ENCODE data around the gene CHSY1.
A peak's percentile ranks its signal among the peaks of the same experiment; 100 is the strongest.

CHSY1 gene

GRCh38 chr15:101267320-101268104, 15.7 kb upstream of the CHSY1 start:
- no peak for DNase-seq

- no peak for DNase-seq
Measured at GRCh38 chr15:101266787-101267186, 14.9 kb upstream of the CHSY1 start.

- no peak for DNase-seq
Measured at GRCh38 chr15:101266034-101266433, 14.2 kb upstream of the CHSY1 start.

- no peak for DNase-seq
Measured at GRCh38 chr15:101264911-101265641, 13.2 kb upstream of the CHSY1 start.

- no peak for DNase-seq
Measured at GRCh38 chr15:101264011-101264410, 12.2 kb upstream of the CHSY1 start.

- no peak for DNase-seq
Measured at GRCh38 chr15:101262551-101262950, 10.7 kb upstream of the CHSY1 start.

- peak; percentile 69 to 80 for DNase-seq
Measured at GRCh38 chr15:101258238-101259144, 6.6 kb upstream of the CHSY1 start.

- DNase-seq = peak; percentile 71 to 85
Measured at GRCh38 chr15:101256757-101257156, 4.9 kb upstream of the CHSY1 start.

- DNase-seq = peak; percentile 28 to 32
Measured at GRCh38 chr15:101255615-101256241, 3.9 kb upstream of the CHSY1 start.

GRCh38 chr15:101255051-101255395, 3.2 kb upstream of the CHSY1 start:
- DNase-seq = no peak

GRCh38 chr15:101254157-101255050, 2.6 kb upstream of the CHSY1 start:
- DNase-seq = no peak

- peak in 1 of 2 experiments; percentile 32 for DNase-seq
Measured at GRCh38 chr15:101252836-101253235, 988 bp upstream of the CHSY1 start.

GRCh38 chr15:101250873-101251829, 697 bp downstream of the CHSY1 start:
- peak in 1 of 2 experiments; percentile 37 for DNase-seq

GRCh38 chr15:101250341-101250831, 1.5 kb downstream of the CHSY1 start:
- DNase-seq = peak in 1 of 2 experiments; percentile 34

- no peak for DNase-seq
Measured at GRCh38 chr15:101248274-101248673, 3.6 kb downstream of the CHSY1 start.

GRCh38 chr15:101246824-101247745, 4.8 kb downstream of the CHSY1 start:
- no peak for DNase-seq

GRCh38 chr15:101246391-101246790, 5.5 kb downstream of the CHSY1 start:
- no peak for DNase-seq

GRCh38 chr15:101244889-101245668, 6.8 kb downstream of the CHSY1 start:
- DNase-seq = no peak
